ENCODE data around the gene POLE. TPM values are rescaled to one million over a fixed set of nuclear protein-coding genes. Genes with fewer than 3 reads are reported as not detected.

The POLE gene
- total RNA-seq, 1 donor from 2014 or later, result 56.7 TPM

- H3K9me3 ChIP-seq, result no peaks in the 10 kb centered on the region
- TF ChIP-seq POLR2A (IDR thresholded peaks at IDR 0.05), result no peak
- TF ChIP-seq CTCF (IDR thresholded peaks at IDR 0.05), result no peak
- TF ChIP-seq POLR2AphosphoS5 (IDR thresholded peaks at IDR 0.05; ENCODE audit: insufficient read depth in 1 of 2, low read depth in 1 of 2), result no peak
- H3K36me3 ChIP-seq, result peaks cover 0 to 47% of the 10 kb centered on the region in 2 donors
- no peak overlapping the region for H3K27ac ChIP-seq
- no peaks in the 10 kb centered on the region for H3K27me3 ChIP-seq
- no peaks in the 10 kb centered on the region for H3K4me1 ChIP-seq
- DNase-seq (ENCODE audit: extremely low spot score in 2 of 2), result no peak
- no peak overlapping the region for H3K4me3 ChIP-seq
- intact Hi-C loops (cut with DNase I), result no loop called here
Observed at GRCh38 chr12:132648616-132649225, 38.4 kb downstream of the POLE start.

GRCh38 chr12:132647858-132648257 lies 39.3 kb downstream of the POLE start:
- DNase-seq (ENCODE audit: extremely low spot score in 2 of 2), result no peak
- Histone ChIP-seq H3K4me1 (no peaks in the 10 kb centered on the region), H3K36me3 (peaks cover 0 to 49% of the 10 kb centered on the region in 2 donors), H3K27me3 (no peaks in the 10 kb centered on the region), H3K27ac (no peak overlapping the region), H3K9me3 (no peaks in the 10 kb centered on the region), H3K4me3 (no peak overlapping the region)
- no peak for TF ChIP-seq CTCF (IDR thresholded peaks at IDR 0.05)
- no peak for TF ChIP-seq POLR2AphosphoS5 (IDR thresholded peaks at IDR 0.05; ENCODE audit: insufficient read depth in 1 of 2, low read depth in 1 of 2)
- intact Hi-C loops (cut with DNase I), result no loop called here

- no peak for TF ChIP-seq CTCF (IDR thresholded peaks at IDR 0.05)
- no peak for TF ChIP-seq POLR2AphosphoS5 (IDR thresholded peaks at IDR 0.05; ENCODE audit: insufficient read depth in 1 of 2, low read depth in 1 of 2)
- TF ChIP-seq POLR2A (IDR thresholded peaks at IDR 0.05), result no peak
- Histone ChIP-seq H3K27me3 (no peaks in the 10 kb centered on the region), H3K36me3 (peaks cover 0 to 52% of the 10 kb centered on the region in 2 donors), H3K4me3 (no peak overlapping the region), H3K9me3 (no peaks in the 10 kb centered on the region), H3K4me1 (no peaks in the 10 kb centered on the region), H3K27ac (no peak overlapping the region)
- intact Hi-C loops (cut with DNase I), result no loop called here
- DNase-seq (ENCODE audit: extremely low spot score in 2 of 2), result no peak
Observed at GRCh38 chr12:132646850-132647249, 40.3 kb downstream of the POLE start.

GRCh38 chr12:132642846-132643835 lies 44.0 kb downstream of the POLE start:
- no peak for TF ChIP-seq POLR2AphosphoS5 (IDR thresholded peaks at IDR 0.05; ENCODE audit: insufficient read depth in 1 of 2, low read depth in 1 of 2)
- no peak for TF ChIP-seq CTCF (IDR thresholded peaks at IDR 0.05)
- TF ChIP-seq POLR2A (IDR thresholded peaks at IDR 0.05), result no peak
- H3K36me3 ChIP-seq, result peaks cover 0 to 44% of the 10 kb centered on the region in 2 donors
- intact Hi-C loops (cut with DNase I), result no loop called here

More at GRCh38 chr12:132642846-132643835, 44.0 kb downstream of the POLE start:
- H3K27ac ChIP-seq, result no peak overlapping the region
- H3K27me3 ChIP-seq, result no peaks in the 10 kb centered on the region
- no peak for DNase-seq (ENCODE audit: extremely low spot score in 2 of 2)
- H3K4me1 ChIP-seq, result no peaks in the 10 kb centered on the region
- H3K4me3 ChIP-seq, result no peak overlapping the region
- H3K9me3 ChIP-seq, result no peaks in the 10 kb centered on the region

All from vagina (tissue), 2 donors.